ENCODE measurements around the gene CTSE. TPM values are rescaled to one million over a fixed set of nuclear protein-coding genes. Genes with fewer than 3 reads are reported as not detected.

CTSE gene
- total RNA-seq, 1 experiment from 2014 or later, result 0.60 TPM

- DNase-seq (ENCODE audit: low read depth), result peak; percentile 36
These were observed 32.5 kb downstream of the CTSE start for GRCh38 chr1:205991237-205991636.

DNA sequence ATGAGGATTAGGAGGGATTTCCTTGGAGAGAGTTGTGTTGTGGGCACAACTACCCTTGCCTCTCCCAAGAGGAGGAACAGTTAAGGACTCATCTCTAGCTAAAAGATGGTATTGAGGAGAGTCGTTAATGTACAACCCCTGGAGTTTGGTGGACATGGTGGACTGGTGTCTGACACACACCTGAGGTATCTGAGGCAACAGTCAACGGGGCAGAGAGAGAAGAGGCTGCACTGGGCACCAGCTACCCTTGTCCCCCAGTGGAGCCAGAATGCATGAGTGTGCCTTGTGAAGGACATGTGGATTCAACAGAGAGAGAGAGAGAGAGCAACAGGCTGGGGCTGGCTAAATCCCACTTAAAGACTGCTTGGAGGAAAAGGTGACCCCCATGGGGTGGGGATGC is 33.5 kb downstream of the CTSE start:
- DNase-seq (ENCODE audit: low read depth), result no peak

- DNase-seq (ENCODE audit: low read depth), result no peak
These were observed 33.9 kb downstream of the CTSE start for GRCh38 chr1:205989786-205990185.

DNA sequence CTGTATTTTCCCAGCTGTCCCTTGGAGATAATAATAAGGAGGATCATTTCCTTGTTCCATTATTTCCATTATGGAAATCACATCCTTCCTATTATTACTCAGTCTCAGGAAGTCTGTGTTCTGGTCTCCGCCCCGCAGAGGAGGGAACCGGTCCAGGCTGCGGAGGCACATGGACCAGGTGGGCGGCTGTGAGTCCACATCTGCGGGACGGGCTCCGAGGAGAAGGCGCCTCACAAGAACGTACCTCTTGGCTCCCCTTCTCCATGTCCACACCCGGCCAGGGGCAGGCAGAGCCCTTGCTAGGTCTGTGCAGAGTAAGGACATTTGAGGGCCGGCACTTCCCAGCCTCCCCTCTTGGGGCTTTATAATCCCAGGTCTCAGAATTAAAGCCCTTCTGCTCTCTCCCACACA is 35.1 kb downstream of the CTSE start:
- DNase-seq (ENCODE audit: low read depth), result no peak

- no peak for DNase-seq (ENCODE audit: low read depth)
These were observed 36.8 kb downstream of the CTSE start for GRCh38 chr1:205986861-205987260.

- no peak for DNase-seq (ENCODE audit: low read depth)
These were observed 37.4 kb downstream of the CTSE start for GRCh38 chr1:205986292-205986691.

GRCh38 chr1:205985330-205986005 is 38.2 kb downstream of the CTSE start:
- DNase-seq (ENCODE audit: low read depth), result no peak

GRCh38 chr1:205983925-205984725 is 39.6 kb downstream of the CTSE start:
- peak; percentile 44 for DNase-seq (ENCODE audit: low read depth)

- no peak for DNase-seq (ENCODE audit: low read depth)
These were observed 42.4 kb downstream of the CTSE start for GRCh38 chr1:205981257-205981656.

- peak; percentile 42 for DNase-seq (ENCODE audit: low read depth)
These were observed 43.3 kb downstream of the CTSE start for GRCh38 chr1:205980237-205980870.

- no peak for DNase-seq (ENCODE audit: low read depth)
These were observed 44.4 kb downstream of the CTSE start for GRCh38 chr1:205979301-205979700.

DNA sequence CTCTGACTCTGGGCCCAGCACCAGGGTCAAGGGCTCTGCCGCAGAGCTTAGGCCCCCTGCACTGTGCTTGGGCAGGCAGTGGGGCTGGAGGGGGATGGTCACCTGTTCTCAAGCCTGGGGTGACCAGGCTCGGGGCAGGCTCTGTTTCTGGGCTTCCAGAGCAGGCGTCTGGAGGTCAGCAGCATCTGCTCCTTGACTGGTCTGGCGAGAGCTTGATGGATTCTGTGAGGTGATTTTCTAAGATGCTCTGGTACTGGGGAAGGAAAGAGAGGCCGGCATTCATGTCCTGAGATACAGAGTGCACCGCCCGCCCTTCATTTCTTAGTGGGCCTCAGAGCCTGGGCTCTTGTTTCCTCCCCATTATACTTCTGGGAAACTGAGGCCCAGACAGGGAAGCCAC is 45.0 kb downstream of the CTSE start:
- no peak for DNase-seq (ENCODE audit: low read depth)

DNA sequence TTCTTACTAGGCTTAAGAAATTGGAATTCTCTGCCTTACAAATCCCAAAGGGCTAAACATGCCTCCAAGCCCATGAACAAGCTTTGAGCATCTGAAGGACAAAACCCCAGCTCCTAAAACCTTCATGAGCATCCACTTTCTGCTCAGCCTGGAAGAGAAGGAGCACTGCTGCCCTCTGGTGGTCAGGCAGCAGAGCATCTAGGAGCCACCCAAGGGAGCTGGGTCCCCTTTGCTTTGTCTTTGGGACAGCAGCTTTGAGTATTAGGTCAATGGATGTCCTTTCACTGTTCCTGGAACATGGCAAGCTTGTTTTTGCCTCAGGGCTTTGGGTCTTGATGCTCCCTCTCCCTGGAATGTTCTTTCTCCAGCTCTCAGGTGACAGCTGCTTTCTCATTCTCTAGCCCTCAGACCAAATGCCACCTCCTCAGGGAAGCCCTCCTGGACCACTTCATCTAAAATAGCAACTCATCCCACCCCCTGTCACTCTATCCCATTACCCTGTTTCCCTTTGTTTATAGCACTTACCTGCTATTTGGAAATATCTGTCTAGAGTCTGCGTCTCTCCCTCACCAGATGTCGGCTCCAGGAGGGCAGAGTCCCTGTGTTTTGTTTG is 46.2 kb downstream of the CTSE start:
- peak; percentile 67 for DNase-seq (ENCODE audit: low read depth)

DNA sequence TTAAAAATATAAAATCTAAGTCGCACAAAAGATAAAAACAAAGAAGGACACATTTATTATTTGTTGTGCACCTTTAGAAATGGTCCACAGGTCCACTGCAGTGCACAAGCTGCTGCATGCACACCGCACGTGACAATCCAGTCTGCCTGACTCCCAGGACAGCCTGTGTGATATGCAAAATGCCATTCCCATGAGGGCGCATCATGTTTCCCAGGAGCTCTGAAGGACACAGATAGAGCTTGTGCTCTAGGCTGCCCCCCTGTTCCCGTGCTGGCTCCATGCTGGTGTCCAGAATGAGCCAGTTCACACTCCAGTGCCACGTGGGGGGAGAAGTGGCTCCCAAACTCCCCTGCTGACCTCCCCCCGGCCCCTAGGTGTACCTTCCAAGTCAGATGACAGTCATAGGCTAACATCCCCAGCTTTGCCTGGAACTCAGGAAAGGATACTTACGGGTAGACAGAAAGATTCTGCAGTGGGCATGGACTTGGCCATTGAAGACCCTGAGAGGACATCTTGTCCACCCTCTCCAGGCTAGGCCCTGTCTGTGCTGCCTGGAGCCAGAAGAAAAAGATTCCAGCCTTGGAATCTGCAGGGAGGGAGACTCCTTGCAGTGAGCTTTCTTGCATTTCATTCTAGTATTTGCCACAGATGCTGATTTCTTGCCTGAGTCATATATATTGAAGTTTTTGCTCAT is 46.8 kb downstream of the CTSE start:
- DNase-seq (ENCODE audit: low read depth), result peak; percentile 56

GRCh38 chr1:205976036-205976435 is 47.7 kb downstream of the CTSE start:
- no peak for DNase-seq (ENCODE audit: low read depth)

DNA sequence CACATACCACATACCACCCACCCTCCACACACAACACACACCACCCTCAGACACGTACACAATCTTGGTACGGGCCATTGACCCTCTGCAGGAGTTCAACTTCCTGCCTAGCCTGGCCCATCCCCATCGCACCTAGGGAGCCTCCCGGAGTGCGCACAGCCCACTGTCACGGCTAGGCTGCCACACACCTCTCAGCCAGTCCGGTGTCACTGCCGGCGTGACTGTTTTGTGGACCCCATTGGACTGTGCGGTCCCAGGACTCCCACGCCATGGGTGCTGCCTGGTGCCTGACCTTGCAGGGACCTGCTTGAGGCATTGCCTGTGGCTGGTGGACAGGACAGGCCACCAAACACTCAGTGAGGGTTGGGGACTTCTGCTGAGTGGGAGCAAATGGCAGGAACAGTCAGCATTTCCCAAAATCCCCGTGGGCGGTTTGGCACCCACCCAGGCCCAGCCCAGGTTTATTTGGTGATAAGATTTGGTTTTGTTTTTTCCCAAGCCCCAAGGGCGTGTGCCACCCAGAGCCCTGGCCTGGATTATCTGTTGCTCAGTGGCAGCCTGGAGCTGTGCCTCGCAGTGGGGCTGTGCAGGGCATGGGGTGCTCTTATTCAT is 48.2 kb downstream of the CTSE start:
- peak; percentile 25 for DNase-seq (ENCODE audit: low read depth)

DNA sequence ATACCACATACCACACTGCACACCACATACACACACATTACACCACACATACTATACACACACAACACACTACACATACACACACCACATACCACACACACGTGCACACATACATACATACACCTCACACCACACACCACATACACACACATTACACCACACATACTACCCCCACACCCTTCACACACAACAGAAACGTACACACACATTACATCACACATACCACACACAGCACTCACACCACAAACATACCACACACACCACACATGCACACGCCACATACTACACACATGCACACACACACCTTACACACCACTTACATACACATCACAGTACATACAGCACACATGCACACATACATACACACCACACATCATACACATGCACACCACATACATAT is 49.0 kb downstream of the CTSE start:
- no peak for DNase-seq (ENCODE audit: low read depth)

DNA sequence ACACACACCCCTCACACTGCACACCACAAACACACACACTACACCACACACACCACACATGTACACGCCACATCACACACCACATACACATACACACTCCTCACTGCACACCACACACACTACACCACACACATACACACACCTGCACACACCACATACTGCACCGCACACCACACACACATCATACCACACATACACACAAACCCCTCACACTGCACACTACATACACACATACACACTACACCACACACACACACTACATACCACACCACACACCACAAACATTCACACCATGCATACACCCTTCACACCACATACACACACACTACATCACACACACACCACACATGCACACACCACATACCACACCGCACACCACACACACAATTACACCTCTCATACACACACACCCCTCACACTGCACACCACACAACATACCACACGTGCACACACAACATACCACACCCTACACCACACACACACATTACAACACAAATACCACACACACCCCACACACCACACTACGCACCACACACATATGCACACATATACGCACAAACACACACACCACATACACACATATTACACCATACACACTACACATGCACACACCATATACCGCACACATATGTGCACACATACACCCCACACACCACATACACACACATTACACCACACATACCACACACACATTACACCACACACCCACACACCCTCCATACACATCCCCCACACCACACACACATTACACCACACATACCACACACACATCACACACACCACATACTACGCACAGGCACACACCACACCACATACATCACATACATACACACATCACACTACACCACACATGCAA is 50.1 kb downstream of the CTSE start:
- no peak for DNase-seq (ENCODE audit: low read depth)

- DNase-seq (ENCODE audit: low read depth), result peak; percentile 21
These were observed 51.1 kb downstream of the CTSE start for GRCh38 chr1:205972491-205973168.

- no peak for DNase-seq (ENCODE audit: low read depth)
These were observed 51.6 kb downstream of the CTSE start for GRCh38 chr1:205972081-205972480.

All from RPMI7951 (cell line).